Stimulated activated CD8-positive, alpha-beta memory T cell treated with anti-CD3 and anti-CD28 coated beads, Interleukin-4, amount 100 ng/mL, for 48 hours (primary cell): Measurements from ENCODE around the gene CMTM1.

ENCODE experiments used
- DNase-seq: peaks from one replicate; pipeline ENCODE4 v3.0.0-alpha.2; 2020

CMTM1 gene

DNA sequence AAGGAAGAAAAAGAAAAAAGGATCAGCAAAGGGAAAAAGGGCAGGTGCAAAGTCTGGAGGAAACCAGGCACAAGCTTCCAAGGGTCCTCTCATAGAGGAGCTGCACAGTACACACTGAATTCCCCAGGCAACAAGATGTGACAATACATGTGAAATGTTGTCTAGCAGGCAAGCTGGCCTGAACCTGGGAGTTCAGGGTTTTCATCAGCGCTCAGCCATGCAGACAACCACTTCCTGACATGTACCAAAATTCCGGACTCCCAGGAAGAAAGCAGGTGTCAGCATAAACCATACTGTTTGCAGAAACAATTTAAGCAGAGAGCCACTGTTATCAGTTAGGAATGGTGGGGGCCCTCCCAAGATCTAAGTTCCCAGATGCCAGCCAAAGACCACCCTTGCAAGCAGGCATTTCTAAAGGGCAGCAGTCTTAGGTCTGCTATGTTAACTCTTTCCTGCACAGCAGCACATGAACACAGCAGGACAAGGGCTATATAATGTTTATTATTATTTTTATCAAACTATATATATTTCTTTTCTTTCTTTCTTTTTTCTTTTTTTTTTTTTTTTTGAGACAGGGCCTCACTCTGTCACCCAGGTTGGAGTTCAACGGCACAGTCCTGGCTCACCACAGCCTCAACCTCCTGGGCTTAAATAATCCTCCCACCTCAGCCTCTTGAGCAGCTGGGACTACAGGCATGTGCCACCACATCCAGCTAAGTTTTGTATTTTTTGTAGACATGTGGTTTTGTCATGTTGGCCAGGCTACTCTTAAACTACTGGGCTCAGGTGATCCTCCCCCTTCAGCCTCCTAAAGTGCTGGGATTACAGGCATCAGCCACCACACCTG lies 26.4 kb upstream of the CMTM1 start:
- no peak for DNase-seq

DNA sequence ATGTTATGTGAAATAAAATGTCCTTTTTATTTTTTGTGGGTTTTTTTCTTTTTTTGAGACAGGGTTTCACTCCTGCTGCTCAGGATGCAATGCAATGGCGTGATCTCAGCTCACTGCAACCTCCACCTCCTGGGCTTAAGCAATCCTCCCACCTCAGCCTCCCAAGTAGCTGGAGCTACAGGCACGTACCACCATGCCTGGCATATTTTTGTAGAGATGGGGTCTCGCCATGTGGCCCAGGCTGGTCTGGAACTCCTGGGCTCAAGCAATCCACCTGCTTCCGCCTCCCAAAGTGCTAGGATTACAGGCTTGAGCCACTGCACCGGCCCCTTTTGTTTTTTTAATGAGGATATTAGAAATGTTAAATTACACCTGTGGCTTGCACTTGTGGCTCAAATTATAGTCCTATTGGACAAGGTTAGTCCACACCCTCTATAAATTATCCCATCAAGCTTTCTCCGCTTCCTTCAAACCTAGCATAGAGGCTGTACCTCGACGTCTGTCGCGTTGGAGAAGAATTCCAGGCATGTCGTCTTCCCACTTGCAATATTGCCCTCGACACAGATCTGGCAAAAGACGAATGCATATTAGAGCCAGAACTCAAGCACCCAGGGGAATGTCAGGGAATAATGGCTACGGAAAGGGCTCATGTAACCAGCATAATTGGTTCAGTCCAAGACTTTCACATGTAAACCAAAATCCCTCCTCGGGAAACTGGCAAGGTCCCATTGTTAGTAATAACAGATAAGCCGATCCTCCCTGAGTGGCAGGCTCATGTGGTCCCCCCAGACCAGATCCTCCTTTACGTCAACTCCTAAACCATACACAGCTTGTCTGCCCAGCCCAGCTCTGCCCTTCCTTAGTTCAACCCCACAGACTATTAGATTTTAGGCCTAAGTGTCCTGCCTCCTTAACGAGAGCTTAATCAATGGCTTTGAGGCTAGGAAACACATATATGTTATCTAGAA lies 24.6 kb upstream of the CMTM1 start:
- no peak for DNase-seq

DNA sequence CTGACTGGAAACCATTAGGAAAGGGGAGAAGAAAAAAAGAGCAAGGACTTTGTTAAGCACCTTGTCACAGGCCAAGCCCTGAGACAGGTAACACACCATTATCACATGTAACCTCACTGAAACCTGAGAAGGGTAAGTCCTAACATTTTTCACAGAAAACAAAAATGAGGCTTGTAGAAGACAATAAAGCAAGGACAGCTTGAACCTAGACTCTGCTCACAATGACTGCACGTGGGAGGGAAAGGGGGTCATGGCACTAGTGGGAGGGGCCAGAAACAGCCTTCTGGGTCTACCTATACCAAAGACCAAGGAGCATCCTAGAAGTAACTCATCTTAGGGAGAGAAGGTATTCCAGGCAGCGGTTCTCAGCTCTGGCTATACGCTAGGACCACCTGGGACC lies 23.8 kb upstream of the CMTM1 start:
- DNase-seq, result no peak

DNA sequence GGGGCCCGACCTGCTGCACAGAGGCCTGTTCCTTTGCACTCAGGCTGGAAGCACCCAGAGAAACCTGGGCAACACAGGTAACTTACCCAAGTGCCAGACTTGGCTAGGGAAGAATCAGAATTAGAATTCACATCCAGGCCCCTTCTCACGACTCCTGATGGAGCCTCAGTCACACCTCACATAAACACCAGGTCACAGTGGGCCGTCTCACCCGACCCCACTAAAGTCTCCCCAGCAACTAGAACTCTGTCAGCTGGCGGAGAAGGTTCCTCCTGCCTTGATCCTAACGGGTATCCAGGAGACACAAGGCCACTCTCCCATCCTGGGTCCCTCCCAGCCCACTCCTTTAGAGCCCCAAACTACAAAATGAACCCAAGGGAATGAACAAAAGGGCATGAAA lies 22.7 kb upstream of the CMTM1 start:
- no peak for DNase-seq

DNA sequence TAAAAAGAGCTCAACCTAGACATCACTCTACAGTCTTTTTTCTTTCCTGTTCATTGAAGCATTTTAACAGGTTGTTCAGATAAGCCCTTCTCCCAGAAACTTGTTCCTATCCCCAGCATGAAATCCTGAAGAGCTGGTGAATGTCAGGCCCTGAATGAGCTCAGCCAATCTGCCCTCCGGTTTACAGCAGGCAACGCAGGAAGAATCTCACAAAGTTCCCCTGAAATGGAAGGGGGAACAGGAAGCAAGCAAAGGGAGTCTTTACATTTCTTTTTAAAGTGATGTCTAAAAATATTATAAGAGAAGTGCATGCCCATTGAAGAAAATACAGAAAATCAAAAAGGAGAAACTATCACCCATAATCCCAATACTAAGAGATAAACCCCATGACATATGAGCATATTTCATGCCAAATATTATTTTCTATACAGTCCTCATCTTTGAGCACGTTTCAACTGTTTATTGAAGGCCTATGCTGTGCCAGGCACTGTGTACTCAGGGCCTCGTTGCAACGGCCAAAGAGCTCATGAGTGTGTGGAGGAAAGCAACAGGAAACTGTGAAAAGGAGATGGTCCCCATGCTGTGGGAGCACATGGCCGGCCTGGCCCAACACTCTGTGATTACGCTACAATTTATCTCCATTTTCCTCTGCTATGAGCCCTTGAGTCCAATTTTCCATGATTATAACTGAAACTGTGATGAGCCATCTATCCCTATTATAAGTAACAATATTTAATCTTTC lies 22.1 kb upstream of the CMTM1 start:
- no peak for DNase-seq

DNA sequence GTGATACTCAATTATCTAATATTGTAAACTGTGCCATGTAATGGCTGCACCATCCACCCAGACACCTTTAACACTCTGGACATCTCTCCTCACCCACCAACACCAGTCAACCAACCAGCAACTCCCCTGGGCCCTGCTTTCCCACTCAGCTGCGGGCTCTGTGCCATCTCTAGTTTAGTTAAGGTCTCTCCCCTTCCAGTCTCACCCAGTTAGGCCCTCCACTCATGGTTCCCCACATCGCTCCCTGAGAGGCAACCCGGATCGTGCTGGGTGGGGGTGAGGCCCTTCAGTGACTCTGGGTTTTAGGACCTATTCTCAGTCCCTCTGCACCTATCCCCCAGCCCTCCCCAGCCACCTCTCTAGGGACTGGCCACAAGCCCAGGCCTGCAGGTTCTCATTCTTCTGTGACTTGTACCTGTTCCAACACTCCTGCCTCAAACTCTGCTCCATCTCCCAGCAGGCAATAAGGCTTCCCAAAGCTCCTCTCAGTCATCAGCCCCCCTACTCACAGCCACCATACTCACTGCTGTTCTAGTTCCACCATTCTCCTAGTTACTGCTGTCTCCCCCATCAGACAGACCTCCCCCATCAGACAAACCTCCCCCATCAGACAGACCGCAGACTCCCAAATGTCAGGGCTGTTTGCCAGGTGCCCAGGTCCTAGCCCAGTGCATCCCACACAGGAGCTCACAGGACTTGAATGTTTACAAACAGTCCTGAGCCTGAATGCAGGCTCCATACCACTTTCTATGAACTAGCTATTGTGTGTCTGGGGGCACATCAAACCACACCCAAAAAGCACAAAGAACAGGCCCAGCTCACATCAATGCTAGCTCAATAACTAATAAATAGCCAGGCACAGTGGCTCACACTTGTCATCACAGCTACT lies 18.9 kb upstream of the CMTM1 start:
- DNase-seq, result no peak

DNA sequence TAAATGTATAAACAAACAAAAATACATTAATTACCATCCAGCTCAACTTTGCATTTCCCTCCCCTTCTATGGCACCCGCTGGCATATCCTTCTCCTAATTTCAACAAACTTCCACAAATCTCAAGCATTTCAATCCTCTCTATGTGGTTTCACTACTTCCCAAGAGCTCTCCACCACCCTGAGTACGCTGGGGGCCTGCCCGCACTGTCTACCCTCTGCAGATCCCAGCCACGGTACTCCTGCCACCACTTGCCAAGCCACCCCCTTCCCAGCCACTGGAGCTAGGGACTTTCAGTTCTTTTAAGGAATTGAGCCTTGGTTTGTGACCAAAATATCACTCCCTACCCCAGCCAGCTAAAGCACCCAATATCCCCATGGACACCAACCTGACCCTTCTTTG lies 18.2 kb upstream of the CMTM1 start:
- no peak for DNase-seq

DNA sequence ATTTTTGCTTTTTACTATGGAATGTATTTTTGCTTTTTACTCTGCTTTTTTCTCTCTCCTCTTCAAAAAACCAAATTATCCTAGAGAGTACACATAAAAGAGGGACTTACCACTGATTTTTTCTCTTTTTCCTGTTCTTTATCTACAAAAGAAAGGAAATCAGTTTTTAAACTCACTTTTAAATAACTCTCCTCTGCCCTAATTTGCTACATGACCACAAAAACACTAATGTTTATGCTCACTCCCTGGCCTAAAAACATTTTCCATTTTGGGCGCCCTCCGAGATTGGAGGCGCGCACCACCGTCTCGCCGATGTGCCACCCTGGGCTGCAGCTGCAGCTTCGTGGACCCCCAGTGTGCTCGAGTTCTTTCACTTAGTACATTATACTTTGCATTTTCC lies 17.4 kb upstream of the CMTM1 start:
- no peak for DNase-seq

DNA sequence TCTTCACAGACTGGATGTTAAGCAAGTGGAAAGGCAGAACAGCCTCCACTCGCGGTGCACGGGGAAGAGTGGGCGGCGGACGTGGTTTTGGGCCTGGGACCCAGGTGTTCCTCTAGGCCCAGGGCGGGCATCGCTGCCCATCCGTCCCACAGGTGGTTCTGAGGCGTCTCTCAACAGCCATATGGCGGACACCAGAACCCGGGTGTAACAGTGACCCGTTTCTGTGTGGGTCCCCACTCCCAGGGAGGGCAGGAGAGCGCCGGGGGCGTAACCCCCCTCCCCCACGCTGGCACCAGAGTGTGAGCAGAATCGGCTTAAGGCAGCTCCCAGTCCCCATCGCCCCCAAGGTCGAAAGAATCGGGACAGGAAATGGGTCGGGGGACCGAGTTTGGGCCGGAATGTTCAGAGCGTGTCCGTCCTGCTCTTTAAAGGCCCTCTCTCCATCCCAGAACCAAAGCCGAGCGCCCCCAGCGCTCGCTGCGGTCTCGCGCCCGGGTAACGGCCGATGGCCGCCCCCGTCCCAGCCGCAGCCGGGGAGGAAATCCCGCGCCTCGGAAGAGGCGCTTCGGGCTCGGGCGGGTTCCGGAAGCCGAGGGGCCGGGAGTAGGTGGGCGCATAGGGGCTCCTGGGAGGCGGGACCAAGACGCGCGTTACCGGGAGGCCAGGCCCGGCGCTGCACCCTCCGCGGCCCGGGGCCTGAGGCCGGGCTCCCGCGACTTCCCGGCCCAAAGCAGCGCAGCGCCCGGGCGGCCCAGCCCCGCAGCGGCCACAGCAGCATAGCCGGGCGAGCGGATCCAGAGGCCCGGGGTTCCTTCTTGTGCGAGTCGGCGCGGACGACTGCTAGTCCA lies 16.7 kb upstream of the CMTM1 start, which contains the start of gene TK2:
TK2 (minus strand) TSS at position 839 of the 848 bp plus-strand sequence; CDS start at position 778, 61 bp downstream.
- DNase-seq, result peak; percentile 82

DNA sequence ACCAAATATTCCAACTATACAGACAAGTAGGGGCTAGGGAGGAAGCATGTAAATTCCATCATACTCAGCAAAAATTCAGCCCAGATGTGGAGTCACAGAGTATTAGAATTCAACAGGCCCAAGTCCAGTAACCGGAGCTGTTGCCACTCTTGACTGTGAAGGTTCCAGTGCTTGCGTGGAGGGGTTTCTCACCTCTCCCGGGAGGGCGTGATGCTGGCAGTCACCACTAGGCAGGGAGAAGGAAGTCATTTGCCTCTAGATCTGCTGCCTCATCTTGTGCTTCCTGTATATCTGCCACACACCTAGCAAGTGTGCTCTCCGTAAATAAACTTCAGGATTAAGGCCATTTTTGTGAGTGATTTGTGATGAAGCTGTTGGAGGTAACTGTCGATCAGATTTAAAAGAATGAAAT lies 14.9 kb upstream of the CMTM1 start:
- peak; percentile 71 for DNase-seq

DNA sequence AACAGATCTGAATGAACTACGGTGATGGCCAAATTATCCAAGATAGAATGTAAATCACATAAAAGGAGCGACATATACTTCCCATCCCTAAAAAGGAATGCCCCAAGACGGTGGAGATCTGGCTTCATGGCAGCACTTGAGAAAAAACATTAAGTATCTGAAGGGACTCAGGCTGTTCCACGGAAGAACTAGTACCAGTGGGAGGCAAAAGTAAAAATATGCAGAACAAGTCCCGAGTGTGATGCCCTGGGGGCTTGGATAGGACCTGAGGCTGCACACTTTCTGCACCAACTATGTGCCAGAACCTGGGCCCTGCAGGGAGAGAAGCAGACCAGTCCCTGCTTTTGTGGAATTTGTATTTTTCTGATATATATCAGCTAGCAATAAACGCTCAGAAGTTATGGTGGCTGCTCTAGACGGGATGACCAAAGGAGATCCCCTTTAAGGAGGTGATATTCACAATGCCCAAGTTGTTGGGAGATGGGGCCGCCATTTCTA lies 14.4 kb upstream of the CMTM1 start:
- peak; percentile 44 for DNase-seq

DNA sequence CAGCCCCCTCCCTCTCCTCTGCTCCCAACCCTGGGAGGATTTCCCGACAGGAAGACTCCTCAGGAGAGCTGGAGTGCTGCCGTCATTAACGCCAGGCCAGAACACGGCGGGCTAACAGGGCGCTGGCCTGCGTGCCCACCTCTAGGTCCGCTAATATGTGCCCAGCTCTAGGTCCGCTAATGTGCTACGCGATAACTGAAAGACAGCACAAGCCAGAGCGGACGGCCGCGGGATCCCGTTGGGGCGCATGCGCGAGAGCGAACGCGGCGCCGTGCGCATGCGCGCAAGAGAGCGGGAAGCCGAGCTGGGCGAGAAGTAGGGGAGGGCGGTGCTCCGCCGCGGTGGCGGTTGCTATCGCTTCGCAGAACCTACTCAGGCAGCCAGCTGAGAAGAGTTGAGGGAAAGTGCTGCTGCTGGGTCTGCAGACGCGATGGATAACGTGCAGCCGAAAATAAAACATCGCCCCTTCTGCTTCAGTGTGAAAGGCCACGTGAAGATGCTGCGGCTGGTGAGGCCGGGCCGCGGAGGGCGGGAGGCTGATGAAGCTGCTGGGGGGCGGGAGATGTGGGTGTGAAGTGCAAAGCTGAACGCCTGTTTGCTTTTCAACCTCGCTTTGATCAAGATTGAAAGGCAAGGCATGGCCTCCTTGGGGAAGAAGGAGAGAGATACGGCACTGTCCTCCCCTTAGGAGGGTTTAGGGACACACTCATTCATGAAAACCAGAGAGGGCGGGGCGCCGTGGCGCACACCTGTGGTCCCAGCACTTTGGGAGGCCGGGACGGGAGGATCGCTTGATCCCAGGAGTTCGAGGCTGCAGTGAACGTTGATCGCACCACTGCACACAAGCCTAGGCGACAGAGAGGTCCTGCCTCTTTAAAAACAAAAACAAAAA lies 13.7 kb upstream of the CMTM1 start, which contains the start of gene CKLF:
CKLF (plus strand) TSS at position 291 of the 892 bp plus-strand sequence; CDS start at position 431, 140 bp downstream.
- peak; percentile 92 for DNase-seq

DNA sequence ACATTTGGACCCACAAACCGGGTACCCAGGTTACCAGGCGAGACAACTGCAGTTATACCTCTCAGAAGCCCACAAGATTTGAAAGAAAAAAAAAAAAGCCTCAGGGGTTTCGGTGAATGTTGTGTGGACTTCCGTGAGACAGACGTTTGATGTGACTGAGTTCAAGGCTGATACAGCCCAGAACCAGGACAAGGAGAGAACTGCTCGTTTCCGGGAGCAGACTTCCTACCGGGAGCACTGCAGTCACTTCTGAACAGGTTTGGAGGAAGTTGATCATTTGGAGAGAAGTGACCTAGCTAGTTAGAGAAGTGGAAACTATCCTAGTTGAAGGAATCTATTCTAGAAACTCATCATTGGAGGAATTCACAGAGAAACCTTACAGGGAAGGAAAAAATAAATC lies 13.0 kb upstream of the CMTM1 start:
- DNase-seq, result no peak

DNA sequence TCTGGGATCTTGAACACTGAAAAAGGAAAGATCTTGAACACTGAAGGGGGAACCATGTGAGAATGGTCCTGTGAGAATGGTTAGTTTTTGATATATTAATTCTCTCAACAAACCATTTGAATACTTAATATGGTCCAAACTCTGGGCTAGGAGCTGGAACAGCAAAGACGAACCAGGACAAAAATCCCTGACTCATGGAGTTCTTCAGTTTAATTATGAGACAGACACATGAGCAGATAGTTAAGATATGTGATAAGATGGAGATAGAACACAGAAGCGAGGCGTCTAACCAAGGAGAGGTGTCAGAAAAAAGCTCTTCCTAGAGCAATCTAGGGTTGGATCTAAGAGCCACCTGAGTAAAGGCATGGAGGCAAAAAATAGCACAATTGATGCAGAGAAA lies 12.2 kb upstream of the CMTM1 start:
- no peak for DNase-seq

DNA sequence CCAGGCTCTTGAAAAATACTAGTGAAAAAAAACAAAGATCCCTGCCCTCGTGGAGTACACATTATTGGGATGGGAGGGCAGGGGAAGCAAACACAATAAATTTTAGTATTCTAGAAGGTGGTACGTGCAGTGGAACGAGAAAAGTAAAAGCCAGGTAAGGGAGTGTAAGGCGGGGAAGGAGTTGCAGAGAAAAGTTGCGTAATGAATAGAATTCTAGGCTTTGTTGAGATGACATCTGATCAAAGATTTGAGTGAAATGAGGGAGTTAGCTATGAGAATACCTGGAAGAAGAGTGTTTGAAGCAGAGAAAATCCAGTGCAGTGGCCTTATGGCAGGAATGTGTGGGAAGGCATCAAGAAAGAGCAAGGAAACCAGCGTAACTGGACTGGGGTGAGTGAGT lies 11.7 kb upstream of the CMTM1 start:
- no peak for DNase-seq

DNA sequence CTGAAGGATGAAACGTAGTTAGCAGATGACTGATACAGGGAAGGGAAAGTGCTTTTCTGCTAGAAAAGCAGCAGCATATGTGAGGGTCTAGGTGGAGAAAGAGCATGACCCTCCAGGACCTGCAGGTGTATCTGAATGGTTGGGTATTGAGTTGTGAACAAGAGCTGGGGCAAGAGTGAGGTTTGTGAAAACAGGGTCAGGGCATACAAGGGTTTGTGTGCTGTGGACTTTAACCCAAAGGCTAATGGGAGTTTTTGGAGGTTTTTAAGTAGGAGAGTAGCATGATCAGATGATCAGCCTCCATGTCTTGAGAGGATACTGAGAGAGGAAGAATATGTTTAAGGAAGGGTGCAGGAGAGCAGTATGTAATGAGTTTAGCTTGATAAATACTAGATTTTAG lies 6.1 kb upstream of the CMTM1 start:
- DNase-seq, result no peak

DNA sequence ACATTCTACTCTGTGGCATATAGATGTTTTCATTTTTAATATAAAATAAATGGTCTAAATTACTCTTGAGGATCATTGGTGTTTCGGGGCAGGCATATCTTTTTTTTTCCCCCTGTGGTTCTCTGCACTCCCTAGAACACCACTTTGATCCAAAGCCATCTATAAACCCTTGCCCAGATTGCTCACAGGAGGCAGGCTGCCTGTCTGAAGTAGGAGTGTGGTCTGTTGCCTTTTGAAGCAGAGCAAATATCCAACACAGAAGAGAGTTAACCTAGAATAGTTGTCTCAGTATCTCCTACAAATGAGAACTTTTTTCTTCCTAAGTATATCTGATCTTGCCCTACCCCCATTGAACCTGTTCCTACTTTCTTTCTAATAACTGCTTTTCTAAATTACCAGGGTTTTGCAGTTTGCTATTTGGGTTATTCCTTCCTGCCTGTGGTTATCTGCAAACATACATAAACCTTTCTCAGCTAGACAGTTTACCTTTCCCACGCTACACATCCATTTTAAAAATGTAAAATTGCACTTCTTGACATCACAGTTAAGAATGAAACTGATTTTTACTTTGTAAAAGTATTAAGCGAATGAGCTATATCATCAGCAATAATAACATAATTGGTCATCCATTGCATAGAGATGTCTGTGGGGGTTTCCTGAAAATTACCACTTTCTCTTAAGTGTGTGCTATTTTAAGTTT lies 4.7 kb upstream of the CMTM1 start:
- no peak for DNase-seq

DNA sequence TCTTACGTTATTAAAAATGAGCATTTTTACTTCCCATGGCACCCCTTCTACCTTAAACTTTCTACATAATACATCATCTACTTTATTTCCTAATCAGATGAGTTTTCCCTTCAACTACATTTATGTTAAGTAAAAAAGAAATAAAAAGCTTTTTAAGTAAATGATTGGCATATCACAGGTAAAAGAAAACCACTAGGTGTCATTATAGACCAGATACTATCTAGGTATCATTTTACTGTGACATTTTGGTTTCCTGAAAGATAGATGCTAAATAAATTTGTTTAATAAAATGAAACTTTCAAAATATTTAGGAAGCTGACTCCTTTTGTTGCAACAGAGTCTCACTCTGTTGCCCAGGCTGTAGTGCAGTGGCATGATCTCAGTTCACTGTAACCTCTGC lies 3.8 kb upstream of the CMTM1 start:
- DNase-seq, result no peak

DNA sequence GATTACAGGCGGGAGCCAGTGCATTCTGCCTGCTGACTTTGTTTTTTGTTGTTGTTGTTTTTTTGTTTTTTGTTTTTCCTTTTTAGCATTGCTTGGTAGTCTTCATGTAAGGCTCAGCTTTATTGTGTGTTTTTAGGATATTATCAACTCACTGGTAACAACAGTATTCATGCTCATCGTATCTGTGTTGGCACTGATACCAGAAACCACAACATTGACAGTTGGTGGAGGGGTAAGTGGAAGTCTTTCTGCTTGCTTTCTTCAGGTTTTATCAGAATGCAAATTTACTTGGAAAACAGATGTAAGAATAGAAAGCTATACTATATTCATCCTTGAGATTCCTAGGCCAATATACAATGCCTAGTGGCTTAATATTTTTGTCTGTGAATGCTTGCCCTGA lies 3.3 kb upstream of the CMTM1 start:
- DNase-seq, result no peak
